GM12878 (cell line): ENCODE data around the gene MTHFR. TPM values are rescaled to one million over a fixed set of nuclear protein-coding genes. Genes with fewer than 3 reads are reported as not detected.

ENCODE experiments used
- ATAC-seq: fragments of 200-7000 bp; cut with Tn5 transposase; 3 replicates; pipeline ENCODE4 v1.9.1; 2020; ENCODE audit warnings: mild to moderate bottlenecking, moderate library complexity
- BruUV-seq: library from RNA; stranded (reverse); fragments of 400-500 nt; replicated peaks from 2 replicates; lab custom pipeline; 2021; lab: Mats Ljungman, UMichigan
- CTCF ChIA-PET: fragments of 300-600 bp; sonication (Branson Sonifier 250); formaldehyde crosslinking; extraction: SDS; loops from one replicate; lab custom pipeline; 2021; ENCODE audit warnings: inconsistent platforms; lab: Yijun Ruan, JAX
- POLR2A ChIA-PET: fragments of 350-600 bp; formaldehyde crosslinking; extraction: SDS; loops from one replicate; lab custom pipeline; 2021; ENCODE audit warnings: inconsistent platforms; lab: Charles Lee
- RAD21 ChIA-PET: fragments of 300-600 bp; sonication (Branson Sonifier 250); formaldehyde crosslinking; loops from one replicate; lab custom pipeline; 2023; ENCODE audit warnings: antibody characterized with exemption; ENCODE audit not compliant: unreplicated experiment; lab: Charles Lee
- SMC1A ChIA-PET: fragments of 300-600 bp; sonication (Branson Sonifier 250); formaldehyde crosslinking; loops from one replicate; lab custom pipeline; 2023; ENCODE audit not compliant: unreplicated experiment, uncharacterized antibody; lab: Charles Lee
- DNase-seq: peaks from one replicate; pipeline ENCODE4 v3.0.0-alpha.2; 2011; ENCODE audit warnings: low read depth, low spot score
- FAIRE-seq: peaks from 3 replicates; lab custom pipeline; 2011; peaks lifted over from hg19 to GRCh38; lab: Jason Lieb, UNC
- H2AFZ ChIP-seq: 2 replicates; pipeline ENCODE4 v1.6.0; 2011; ENCODE audit warnings: low read depth, low read length, control low read depth; ENCODE audit not compliant: control insufficient read depth
- H3K27ac ChIP-seq: 2 replicates; pipeline ENCODE4 v1.5.1; 2011; ENCODE audit warnings: control low read depth; ENCODE audit not compliant: control insufficient read depth, insufficient read depth
- H3K27me3 ChIP-seq, 2 experiments: replicated peaks in 1 of 2; 2 replicates each; pipeline versions ENCODE4 v1.6.0 to v1.6.1; 2011; ENCODE audit warnings: low read length in 1 of 2; ENCODE audit not compliant: control insufficient read depth in 2 of 2, insufficient read depth in 2 of 2
- H3K36me3 ChIP-seq, 2 experiments: 2 replicates each; pipeline ENCODE4 v1.5.1; 2011; ENCODE audit warnings: low read length in 1 of 2; ENCODE audit not compliant: control insufficient read depth in 2 of 2, insufficient read depth in 2 of 2
- H3K4me1 ChIP-seq: 2 replicates; pipeline ENCODE4 v1.6.1; 2011; ENCODE audit warnings: mild to moderate bottlenecking, low read length, moderate library complexity, mixed read lengths; ENCODE audit not compliant: control insufficient read depth, insufficient read depth
- H3K4me2 ChIP-seq: 2 replicates; pipeline ENCODE4 v1.6.0; 2011; ENCODE audit warnings: control low read depth; ENCODE audit not compliant: control insufficient read depth, insufficient read depth
- H3K4me3 ChIP-seq: fragments of 200-600 bp; sonication (generic); 2 replicates; pipeline ENCODE4 v1.5.1; 2016
- H3K79me2 ChIP-seq: 2 replicates; pipeline ENCODE4 v1.6.0; 2011; ENCODE audit warnings: low read length; ENCODE audit not compliant: control insufficient read depth, insufficient read depth
- H3K9ac ChIP-seq: 2 replicates; pipeline ENCODE4 v1.8.0; 2011; ENCODE audit warnings: low read length, control low read depth, mixed read lengths; ENCODE audit not compliant: control insufficient read depth, insufficient read depth
- H3K9me3 ChIP-seq: replicated peaks from 3 replicates; pipeline ENCODE4 v1.5.1; 2011; ENCODE audit warnings: mild to moderate bottlenecking, low read length; ENCODE audit not compliant: control insufficient read depth, insufficient read depth
- H4K20me1 ChIP-seq: 2 replicates; pipeline ENCODE4 v1.6.0; 2011; ENCODE audit not compliant: control insufficient read depth, insufficient read depth
- CEBPB ChIP-seq, 2 experiments: fragments of 150-350 bp in 1 of 2; IDR thresholded peaks; 2 replicates each; pipeline ENCODE4 v1.6.1; 2012 to 2014; ENCODE audit warnings: low read depth in 2 of 2, low read length in 2 of 2, borderline replicate concordance in 1 of 2, inconsistent platforms in 1 of 2
- EZH2 ChIP-seq: IDR thresholded peaks from 2 replicates; pipeline ENCODE4 v1.6.1; 2012; ENCODE audit warnings: low read depth, mild to moderate bottlenecking, control low read depth, inconsistent platforms, low read length, borderline replicate concordance; ENCODE audit not compliant: control insufficient read depth
- FOS ChIP-seq: IDR thresholded peaks from 3 replicates; pipeline ENCODE4 v1.6.1; 2011; ENCODE audit warnings: borderline replicate concordance; ENCODE audit not compliant: insufficient read length; ENCODE audit errors: extremely low read depth
- HCFC1 ChIP-seq: fragments of 150-350 bp; IDR thresholded peaks from 2 replicates; pipeline ENCODE4 v1.6.1; 2014; ENCODE audit warnings: low read length
- IKZF2 ChIP-seq, 2 experiments: fragments of 450-650 bp; IDR thresholded peaks; 2 replicates each; pipeline ENCODE4 v1.6.1; 2017; ENCODE audit warnings: mild to moderate bottlenecking in 2 of 2, moderate library complexity in 2 of 2
- IRF4 ChIP-seq: IDR thresholded peaks from 2 replicates; pipeline ENCODE4 v1.6.1; 2011; ENCODE audit warnings: low read depth, low read length
- JUNB ChIP-seq: IDR thresholded peaks from 2 replicates; pipeline ENCODE4 v1.6.1; 2016; ENCODE audit warnings: antibody characterized with exemption, mild to moderate bottlenecking
- KDM1A ChIP-seq: fragments of 200-600 bp; sonication (generic); IDR thresholded peaks from 2 replicates; pipeline ENCODE4 v1.6.1; 2016; ENCODE audit warnings: borderline replicate concordance
- MEF2B ChIP-seq: fragments of 450-650 bp; IDR thresholded peaks from 2 replicates; pipeline ENCODE4 v1.6.1; 2018; ENCODE audit warnings: mild to moderate bottlenecking, moderate library complexity; ENCODE audit not compliant: partially characterized antibody, poor library complexity, severe bottlenecking
- NFXL1 ChIP-seq: fragments of 450-650 bp; IDR thresholded peaks from 2 replicates; pipeline ENCODE4 v1.6.1; 2017; ENCODE audit warnings: antibody characterized with exemption, mild to moderate bottlenecking, borderline replicate concordance
- PAX5 ChIP-seq: IDR thresholded peaks from 2 replicates; pipeline ENCODE4 v1.6.1; 2011; ENCODE audit warnings: low read depth, low read length, borderline replicate concordance
- POLR2AphosphoS2 ChIP-seq: IDR thresholded peaks from 2 replicates; pipeline ENCODE4 v1.6.1; 2011; ENCODE audit warnings: low read depth, mild to moderate bottlenecking, low read length, improper control_type of control experiment, moderate library complexity
- SIN3A ChIP-seq: IDR thresholded peaks from 2 replicates; pipeline ENCODE4 v1.6.1; 2012; ENCODE audit warnings: low read depth, low read length, improper control_type of control experiment
- SREBF2 ChIP-seq: IDR thresholded peaks from 2 replicates; pipeline ENCODE4 v1.6.1; 2012; ENCODE audit warnings: mild to moderate bottlenecking, low read length
- STAT1 ChIP-seq: fragments of 450-650 bp; conservative IDR thresholded peaks from 2 replicates; pipeline ENCODE4 v1.6.1; 2014; ENCODE audit warnings: antibody characterized with exemption, mild to moderate bottlenecking
- TBL1XR1 ChIP-seq: IDR thresholded peaks from 2 replicates; pipeline ENCODE4 v1.6.1; 2012; ENCODE audit warnings: low read depth, low read length, improper control_type of control experiment
- YBX1 ChIP-seq: fragments of 450-650 bp; IDR thresholded peaks from 2 replicates; pipeline ENCODE4 v1.6.1; 2016; ENCODE audit warnings: antibody characterized with exemption
- ZNF24 ChIP-seq: fragments of 450-650 bp; IDR thresholded peaks from 2 replicates; pipeline ENCODE4 v1.6.1; 2017; ENCODE audit warnings: antibody characterized with exemption, mild to moderate bottlenecking
- ZNF384 ChIP-seq: IDR thresholded peaks from 2 replicates; pipeline ENCODE4 v1.6.1; 2012; ENCODE audit warnings: low read depth, mild to moderate bottlenecking, low read length, improper control_type of control experiment, borderline replicate concordance
- WGBS: methylation state at CpG from one replicate; pipeline ENCODE4 v1.1.6; 2016; ENCODE audit warnings: low lambda C conversion rate; ENCODE audit not compliant: insufficient replicate concordance, insufficient coverage; ENCODE audit errors: missing lambda C conversion rate; 5-methylcytosine and 5-hydroxymethylcytosine counted together
- in situ Hi-C: fragments of 300-500 bp; cut with MboI; formaldehyde crosslinking; loops from 9 replicates; pipeline ENCODE4 v1.14.3; 2018; ENCODE audit warnings: mixed read lengths
- intact Hi-C: fragments of 100-400 bp; cut with micrococcal nuclease; formaldehyde crosslinking; loops from one replicate; pipeline ENCODE4 v1.14.2; 2022; ENCODE audit not compliant: unreplicated experiment
- polyA plus RNA-seq, 11 experiments: library from polyadenylated mRNA; depleted of rRNA in 4 of 11; unstranded in 6 of 11; stranded (reverse) in 5 of 11; fragments of >200 nt; fragmentation: Nextera tagmentation in 4 of 11; fragmentation: Illumina TruSeq in 1 of 11; extraction: Ambion mirVana in 4 of 11; extraction: Trizol in 1 of 11; gene quantifications; 1 replicate in 1 of 11; 2 replicates in 10 of 11; pipeline versions ENCODE4 v1.2.1 to v1.2.3, GENCODE V29; 2011 to 2016; ENCODE audit warnings: inconsistent platforms in 2 of 11, missing spikeins in 2 of 11, low read depth in 1 of 11
- total RNA-seq, 4 experiments: library from RNA; depleted of rRNA in 3 of 4; stranded (reverse); fragments of >200 nt in 3 of 4; fragmentation: Illumina TruSeq in 1 of 4; extraction: Trizol in 1 of 4; gene quantifications; 2 replicates each; pipeline versions ENCODE4 v1.2.1 to v1.2.3, GENCODE V29; 2013 to 2021
- TF ChIP-seq, protein P1 (sequence below): IDR thresholded peaks from 2 replicates; pipeline ENCODE4 v1.6.1; 2011; ENCODE audit warnings: low read depth, mild to moderate bottlenecking, low read length, moderate library complexity, borderline replicate concordance; ENCODE audit errors: extremely low read depth

Gene MTHFR
- total and polyA plus RNA-seq, 10 of the 15 experiments (the other 5 are each of a cell fraction or from before 2014, with no cell fraction given): 1.0 to 16.8 (median 9.4) TPM

DNA sequence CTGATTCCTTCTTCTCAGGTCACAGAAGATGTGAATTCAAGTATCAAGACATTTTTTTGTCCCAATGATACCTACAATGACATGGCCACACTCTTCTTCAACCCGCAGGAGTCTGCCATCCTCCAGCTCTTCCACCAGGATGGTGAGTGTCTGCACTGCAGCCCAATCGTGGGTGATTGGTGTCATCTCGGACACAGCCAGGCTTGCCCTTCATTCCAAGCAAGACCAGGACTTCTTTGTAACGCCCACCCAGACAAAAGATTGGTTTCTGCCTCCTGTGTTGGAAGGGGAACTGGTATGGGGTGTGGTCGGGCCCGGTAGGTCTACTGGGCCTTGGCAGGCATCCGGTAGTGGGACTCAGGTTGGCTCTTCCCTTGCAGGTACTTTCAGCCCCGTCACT is 27.7 kb upstream of the MTHFR start:
- WGBS: 83% methylated on average over 8 of the region's 8 CpGs
- POLR2A ChIA-PET: no interaction called here
- Histone ChIP-seq H3K9me3 (no peaks in the 10 kb centered on the region), H3K4me2 (no peak overlapping the region), H3K27ac (no peak overlapping the region), H3K9ac (no peak overlapping the region), H2AFZ (no peak overlapping the region), H3K27me3 (no peaks in the 10 kb centered on the region), H4K20me1 (no peaks in the 10 kb centered on the region), H3K79me2 (no peaks in the 10 kb centered on the region), H3K4me1 (no peaks in the 10 kb centered on the region), H3K36me3 (peaks cover 34 to 42% of the 10 kb centered on the region in 2 experiments)
- ATAC-seq: no peak
- in situ Hi-C loops: no loop called here
- SMC1A ChIA-PET: no interaction called here
- intact Hi-C loops: no loop called here
- no peak for TF ChIP-seq POLR2AphosphoS2
- TF ChIP-seq IRF4: no peak
- no peak for TF ChIP-seq MEF2B
- no peak for TF ChIP-seq IKZF2 (IDR thresholded peaks at IDR 0.05)
- TF ChIP-seq FOS: no peak
- TF ChIP-seq TBL1XR1: no peak
- no peak for TF ChIP-seq NFXL1
- TF ChIP-seq HCFC1: no peak
- TF ChIP-seq ZNF24: no peak
- no peak for TF ChIP-seq JUNB
- TF ChIP-seq KDM1A: no peak
- no peak for TF ChIP-seq EZH2
- TF ChIP-seq ZNF384: no peak
- no peak for TF ChIP-seq PAX5
- TF ChIP-seq, protein P1, sequence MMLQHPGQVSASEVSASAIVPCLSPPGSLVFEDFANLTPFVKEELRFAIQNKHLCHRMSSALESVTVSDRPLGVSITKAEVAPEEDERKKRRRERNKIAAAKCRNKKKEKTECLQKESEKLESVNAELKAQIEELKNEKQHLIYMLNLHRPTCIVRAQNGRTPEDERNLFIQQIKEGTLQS: no peak
- no peak for TF ChIP-seq STAT1
- no peak for TF ChIP-seq CEBPB (IDR thresholded peaks at IDR 0.05; ENCODE audit: borderline replicate concordance in 1 of 2, low read depth in 2 of 2, low read length in 2 of 2)
- TF ChIP-seq SREBF2: no peak
- no peak for TF ChIP-seq SIN3A
- no peak for TF ChIP-seq YBX1
- TF ChIP-seq, all 136 proteins: peak for 0
- ChIA-PET RAD21 (no interaction called here), CTCF (interaction anchor here (0.5 kb wide), 1 partner anchor 134 kb away, joined by 3 read pairs; no protein-coding TSS in a partner anchor)
- BruUV-seq: no TSS peak
- H3K4me3 ChIP-seq: no peak overlapping the region
- no peak for DNase-seq
- FAIRE-seq: no peak
